ENCODE data around the gene POU5F1.

DNA sequence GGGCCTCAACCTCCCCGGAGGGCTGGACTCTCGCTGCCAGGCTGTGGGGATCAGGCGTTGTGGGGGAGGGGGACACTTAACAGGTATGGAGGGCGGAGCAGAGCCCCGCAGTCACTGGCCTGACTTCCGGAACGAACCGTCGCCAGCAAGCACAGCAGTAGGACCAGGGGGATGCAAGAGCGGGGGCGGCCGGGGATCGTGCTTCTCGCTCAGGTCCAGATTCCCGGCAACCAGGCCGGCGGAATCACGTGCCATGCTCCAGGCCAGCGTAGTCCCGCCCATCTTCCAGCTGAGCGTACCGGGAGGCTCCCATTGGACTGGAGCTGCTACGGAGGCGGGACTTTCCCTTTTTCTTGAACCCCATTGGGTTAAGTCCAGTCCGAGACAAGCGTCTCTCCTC lies 10.0 kb upstream of the POU5F1 start:
- TF ChIP-seq CTCF (IDR thresholded peaks at IDR 0.05), result no peak
- TF ChIP-seq POLR2A (IDR thresholded peaks at IDR 0.05), result no peak

Data from adrenal gland (tissue), 5 donors.